Gastroesophageal sphincter (tissue), 4 donors: ENCODE results near the gene XXYLT1. TPM values are rescaled to one million over a fixed set of nuclear protein-coding genes. Genes with fewer than 3 reads are reported as not detected.

Source experiments
- ATAC-seq: fragments of 150-250 bp; one replicate; pipeline ENCODE4 v1.9.1; 2016; ENCODE audit warnings: mild to moderate bottlenecking, moderate library complexity
- H3K27ac ChIP-seq, 4 donors: fragments of 200-600 bp; sonication (generic) in 3 of 4; 1 replicate in 3 of 4; 2 replicates in 1 of 4; pipeline ENCODE4 v1.5.1; 2016 to 2019
- H3K27me3 ChIP-seq: fragments of 200-600 bp; sonication (generic); one replicate; pipeline ENCODE4 v1.5.1; 2019
- H3K36me3 ChIP-seq, 2 donors: fragments of 200-600 bp; sonication (generic); one replicate each; pipeline ENCODE4 v1.5.1; 2019; ENCODE audit warnings: control low read depth in 1 of 2
- H3K4me1 ChIP-seq, 3 donors: fragments of 200-600 bp; sonication (generic); 1 replicate in 2 of 3; 2 replicates in 1 of 3; pipeline ENCODE4 v1.5.1; 2016 to 2019; ENCODE audit warnings: control low read depth in 2 of 3
- H3K4me3 ChIP-seq, 2 donors: fragments of 200-600 bp; sonication (generic); one replicate each; pipeline ENCODE4 v1.5.1; 2019; ENCODE audit warnings: mild to moderate bottlenecking in 1 of 2, moderate library complexity in 1 of 2
- H3K9me3 ChIP-seq, 3 donors: fragments of 200-600 bp; sonication (generic); one replicate each; pipeline ENCODE4 v1.5.1; 2017 to 2019; ENCODE audit warnings: control low read depth in 2 of 3
- CTCF ChIP-seq, 4 experiments: fragments of 200-600 bp in 2 of 4; fragments of 450-650 bp in 2 of 4; sonication (generic) in 1 of 4; IDR thresholded peaks; one replicate each; pipeline ENCODE4 v1.5.1; 2017 to 2019; ENCODE audit warnings: antibody characterized with exemption in 4 of 4, mild to moderate bottlenecking in 2 of 4, moderate library complexity in 2 of 4
- EP300 ChIP-seq: sonication (generic); formaldehyde crosslinking; IDR thresholded peaks from one replicate; pipeline ENCODE4 v1.6.1; 2017; ENCODE audit warnings: antibody characterized with exemption, mild to moderate bottlenecking
- POLR2A ChIP-seq, 2 donors: fragments of 450-650 bp; IDR thresholded peaks; one replicate each; pipeline ENCODE4 v1.6.1; 2017; ENCODE audit warnings: antibody characterized with exemption in 2 of 2, mild to moderate bottlenecking in 2 of 2, moderate library complexity in 1 of 2
- POLR2AphosphoS5 ChIP-seq: sonication (generic); formaldehyde crosslinking; IDR thresholded peaks from one replicate; pipeline ENCODE4 v1.6.1; 2017; ENCODE audit warnings: antibody characterized with exemption
- WGBS, 2 donors: methylation state at CpG; one replicate each; pipeline ENCODE4 v1.1.5; 2018; ENCODE audit warnings: low coverage in 1 of 2; 5-methylcytosine and 5-hydroxymethylcytosine counted together
- total RNA-seq, 4 donors: library from RNA; depleted of rRNA; stranded (reverse); fragments of >200 nt; gene quantifications; one replicate each; pipeline ENCODE4 v1.1.0, GENCODE V29; 2016

XXYLT1 gene
- total RNA-seq, 4 donors from 2014 or later = 10.1 to 14.0 (median 12.5) TPM

GRCh38 chr3:195249858-195250464 lies 21.0 kb downstream of the XXYLT1 start:
- Histone ChIP-seq H3K4me3 (no peak overlapping the region), H3K27ac (peak overlapping the region in 1 of 4 donors; percentile 22), H3K36me3 (peaks cover 0 to under 1% of the 10 kb centered on the region in 2 donors), H3K4me1 (peaks cover 0 to 35% (median 7%) of the 10 kb centered on the region in 3 donors), H3K27me3 (no peaks in the 10 kb centered on the region), H3K9me3 (no peaks in the 10 kb centered on the region)
- WGBS, 2 donors = 89% methylated on average over 3 of the region's 11 CpGs; no CpG with 5 or more reads in 1 of the 2 donors
- TF ChIP-seq EP300 (no peak), POLR2A (IDR thresholded peaks at IDR 0.05) (no peak), POLR2AphosphoS5 (no peak), CTCF (IDR thresholded peaks at IDR 0.05) (no peak)
- no peak for ATAC-seq

GRCh38 chr3:195249057-195249770 lies 21.7 kb downstream of the XXYLT1 start:
- no peak for TF ChIP-seq EP300
- Histone ChIP-seq H3K9me3 (no peaks in the 10 kb centered on the region), H3K27me3 (no peaks in the 10 kb centered on the region), H3K4me3 (no peak overlapping the region), H3K36me3 (no peaks in the 10 kb centered on the region), H3K4me1 (peaks cover 0 to 31% (median 7%) of the 10 kb centered on the region in 3 donors), H3K27ac (no peak overlapping the region)
- no peak for ATAC-seq
- WGBS, 2 donors = 91 to 92% methylated on average over 10 of the region's 21 CpGs

- H3K9me3 ChIP-seq = no peaks in the 10 kb centered on the region
- H3K27ac ChIP-seq = no peak overlapping the region
- peaks cover 0 to 22% (median 3%) of the 10 kb centered on the region in 3 donors for H3K4me1 ChIP-seq
- H3K36me3 ChIP-seq = no peaks in the 10 kb centered on the region
- ATAC-seq = no peak
- no peak overlapping the region for H3K4me3 ChIP-seq
- no peaks in the 10 kb centered on the region for H3K27me3 ChIP-seq
- no peak for TF ChIP-seq CTCF (IDR thresholded peaks at IDR 0.05)
- no peak for TF ChIP-seq EP300
- no peak for TF ChIP-seq POLR2A (IDR thresholded peaks at IDR 0.05)
- no peak for TF ChIP-seq POLR2AphosphoS5
- WGBS, 2 donors = 95 to 96% methylated on average over 7 of the region's 8 CpGs
These were observed 22.7 kb downstream of the XXYLT1 start for GRCh38 chr3:195248281-195248680.

- no peaks in the 10 kb centered on the region for H3K36me3 ChIP-seq
- no peaks in the 10 kb centered on the region for H3K9me3 ChIP-seq
- H3K27me3 ChIP-seq = no peaks in the 10 kb centered on the region
- peaks cover 0 to 17% (median 3%) of the 10 kb centered on the region in 3 donors for H3K4me1 ChIP-seq
- 75 to 93% methylated on average over 3 to 4 of the region's 8 CpGs for WGBS, 2 donors
- TF ChIP-seq CTCF (IDR thresholded peaks at IDR 0.05) = no peak
- no peak for TF ChIP-seq EP300
- no peak for TF ChIP-seq POLR2AphosphoS5
- no peak for TF ChIP-seq POLR2A (IDR thresholded peaks at IDR 0.05)
- H3K27ac ChIP-seq = no peak overlapping the region
- H3K4me3 ChIP-seq = no peak overlapping the region
- no peak for ATAC-seq
These were observed 23.1 kb downstream of the XXYLT1 start for GRCh38 chr3:195247863-195248189.

GRCh38 chr3:195247086-195247862 lies 23.7 kb downstream of the XXYLT1 start:
- Histone ChIP-seq H3K27ac (no peak overlapping the region), H3K9me3 (no peaks in the 10 kb centered on the region), H3K27me3 (no peaks in the 10 kb centered on the region), H3K4me1 (peaks cover 0 to 12% (median 0%) of the 10 kb centered on the region in 3 donors), H3K4me3 (no peak overlapping the region), H3K36me3 (no peaks in the 10 kb centered on the region)
- WGBS, 2 donors = 88 to 96% methylated on average over 9 to 13 of the region's 24 CpGs
- ATAC-seq = no peak
- no peak for TF ChIP-seq POLR2A (IDR thresholded peaks at IDR 0.05)
